Measurements from ENCODE around the gene DPEP3.

The DPEP3 gene

GRCh38 chr16:67953641-67954375 lies 26.5 kb downstream of the DPEP3 start:
- H3K9me3 ChIP-seq (ENCODE audit: control insufficient read depth, low read length): no peaks in the 10 kb centered on the region
- WGBS, 2 experiments (ENCODE audit: insufficient coverage in 2 of 2): 91 to 94% methylated on average over 4 to 6 of the region's 8 CpGs
- peaks cover 89% of the 10 kb centered on the region for H3K36me3 ChIP-seq (ENCODE audit: control insufficient read depth, insufficient read depth, low read length)

GRCh38 chr16:67951485-67951884 lies 28.8 kb downstream of the DPEP3 start:
- Histone ChIP-seq H3K27ac (ENCODE audit: low read depth, low read length, severe bottlenecking) (no peak overlapping the region), H3K4me1 (ENCODE audit: control insufficient read depth, insufficient read depth, low read length, poor library complexity, severe bottlenecking) (no peaks in the 10 kb centered on the region), H3K4me3 (ENCODE audit: extremely low read depth, insufficient read depth, low read length, poor library complexity, severe bottlenecking) (no peak overlapping the region), H3K36me3 (ENCODE audit: control insufficient read depth, insufficient read depth, low read length) (peaks cover 95% of the 10 kb centered on the region), H3K9me3 (ENCODE audit: control insufficient read depth, low read length) (no peaks in the 10 kb centered on the region)
- 90 to 94% methylated on average over 11 to 12 of the region's 12 CpGs for WGBS, 2 experiments (ENCODE audit: insufficient coverage in 2 of 2)

More at GRCh38 chr16:67953641-67954375, 26.5 kb downstream of the DPEP3 start:
- H3K4me1 ChIP-seq (ENCODE audit: control insufficient read depth, insufficient read depth, low read length, poor library complexity, severe bottlenecking): no peaks in the 10 kb centered on the region
- no peak overlapping the region for H3K4me3 ChIP-seq (ENCODE audit: extremely low read depth, insufficient read depth, low read length, poor library complexity, severe bottlenecking)
- no peak overlapping the region for H3K27ac ChIP-seq (ENCODE audit: low read depth, low read length, severe bottlenecking)

DNA sequence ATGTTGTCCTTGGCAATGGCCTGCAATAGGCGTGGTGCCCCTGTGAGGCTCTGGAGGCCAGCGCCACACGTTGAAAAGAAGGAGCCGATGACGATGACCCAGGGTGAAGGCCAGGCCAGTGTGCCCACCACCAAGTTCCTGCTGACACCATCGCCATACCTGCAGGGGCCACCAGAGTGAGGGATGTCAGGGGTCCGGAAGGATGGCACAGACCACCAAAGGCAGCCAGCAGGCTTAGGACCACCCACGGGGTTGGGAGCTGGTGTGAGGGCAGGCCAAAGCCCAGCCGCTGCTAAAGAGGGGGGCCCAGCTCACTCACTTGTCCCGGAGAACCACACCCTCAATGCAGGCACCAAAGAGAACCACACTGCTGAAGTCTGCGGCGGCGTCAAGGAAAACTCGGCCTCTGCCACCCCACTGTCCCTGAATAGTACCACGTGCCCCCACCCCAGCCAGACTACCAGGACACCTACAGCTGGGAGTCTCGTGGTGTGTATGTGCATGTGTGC lies 29.9 kb downstream of the DPEP3 start:
- 95 to 97% methylated on average over 8 to 13 of the region's 16 CpGs for WGBS, 2 experiments (ENCODE audit: insufficient coverage in 2 of 2)
- no peak overlapping the region for H3K4me3 ChIP-seq (ENCODE audit: extremely low read depth, insufficient read depth, low read length, poor library complexity, severe bottlenecking)
- H3K36me3 ChIP-seq (ENCODE audit: control insufficient read depth, insufficient read depth, low read length): peaks cover 99% of the 10 kb centered on the region
- H3K4me1 ChIP-seq (ENCODE audit: control insufficient read depth, insufficient read depth, low read length, poor library complexity, severe bottlenecking): no peaks in the 10 kb centered on the region
- no peak overlapping the region for H3K27ac ChIP-seq (ENCODE audit: low read depth, low read length, severe bottlenecking)
- H3K9me3 ChIP-seq (ENCODE audit: control insufficient read depth, low read length): no peaks in the 10 kb centered on the region

DNA sequence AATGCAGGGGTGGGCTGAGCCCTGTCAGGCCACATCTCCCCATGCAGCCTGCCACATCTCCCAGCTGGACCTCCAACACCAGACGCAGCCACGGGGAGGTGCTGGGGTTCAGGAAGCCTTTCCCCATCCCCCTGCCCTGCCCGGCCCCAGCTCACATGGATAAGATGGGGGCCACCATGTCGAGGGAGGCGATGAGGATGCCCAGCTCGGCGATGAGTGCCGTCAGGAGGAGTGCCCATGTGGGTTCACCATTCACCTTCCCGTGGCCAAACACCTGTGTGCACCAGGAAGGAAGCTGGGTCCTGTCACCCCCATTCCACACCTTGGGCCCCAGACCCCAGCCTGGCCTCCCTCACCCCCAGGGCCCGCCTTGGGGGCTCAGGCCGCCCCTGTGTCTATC lies 30.7 kb downstream of the DPEP3 start:
- no peak overlapping the region for H3K27ac ChIP-seq (ENCODE audit: low read depth, low read length, severe bottlenecking)
- H3K4me1 ChIP-seq (ENCODE audit: control insufficient read depth, insufficient read depth, low read length, poor library complexity, severe bottlenecking): no peaks in the 10 kb centered on the region
- peaks cover 99% of the 10 kb centered on the region for H3K36me3 ChIP-seq (ENCODE audit: control insufficient read depth, insufficient read depth, low read length)
- H3K9me3 ChIP-seq (ENCODE audit: control insufficient read depth, low read length): no peaks in the 10 kb centered on the region
- WGBS, 2 experiments (ENCODE audit: insufficient coverage in 2 of 2): 92 to 93% methylated on average over 4 to 11 of the region's 11 CpGs
- no peak overlapping the region for H3K4me3 ChIP-seq (ENCODE audit: extremely low read depth, insufficient read depth, low read length, poor library complexity, severe bottlenecking)

DNA sequence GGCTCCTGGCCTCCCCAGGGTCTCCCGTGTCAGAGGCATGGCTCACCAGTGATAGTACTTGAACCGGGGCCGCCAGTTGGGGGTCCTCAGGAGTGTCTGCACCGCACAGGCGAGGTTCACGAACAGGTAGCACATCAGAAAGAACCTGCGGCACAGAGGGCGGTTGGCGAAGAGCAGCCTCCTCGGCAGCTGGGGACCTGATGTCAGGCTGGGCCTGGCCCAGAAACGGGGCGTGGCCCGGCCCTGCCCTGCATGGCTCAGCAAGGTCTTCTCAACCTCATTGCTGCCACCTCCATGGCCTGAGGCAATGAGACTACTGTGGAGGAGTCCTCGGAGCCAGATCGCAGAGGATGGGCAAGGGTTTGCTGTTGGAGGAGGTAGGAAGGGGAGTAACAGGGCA lies 32.3 kb downstream of the DPEP3 start:
- Histone ChIP-seq H3K4me1 (ENCODE audit: control insufficient read depth, insufficient read depth, low read length, poor library complexity, severe bottlenecking) (no peaks in the 10 kb centered on the region), H3K9me3 (ENCODE audit: control insufficient read depth, low read length) (no peaks in the 10 kb centered on the region), H3K27ac (ENCODE audit: low read depth, low read length, severe bottlenecking) (no peak overlapping the region), H3K36me3 (ENCODE audit: control insufficient read depth, insufficient read depth, low read length) (peaks cover 100% of the 10 kb centered on the region), H3K4me3 (ENCODE audit: extremely low read depth, insufficient read depth, low read length, poor library complexity, severe bottlenecking) (no peak overlapping the region)
- WGBS, 2 experiments (ENCODE audit: insufficient coverage in 2 of 2): 94 to 98% methylated on average over 10 to 15 of the region's 15 CpGs

GRCh38 chr16:67946966-67947558 lies 33.2 kb downstream of the DPEP3 start:
- Histone ChIP-seq H3K27ac (ENCODE audit: low read depth, low read length, severe bottlenecking) (no peak overlapping the region), H3K9me3 (ENCODE audit: control insufficient read depth, low read length) (no peaks in the 10 kb centered on the region), H3K36me3 (ENCODE audit: control insufficient read depth, insufficient read depth, low read length) (peaks cover 100% of the 10 kb centered on the region), H3K4me1 (ENCODE audit: control insufficient read depth, insufficient read depth, low read length, poor library complexity, severe bottlenecking) (no peaks in the 10 kb centered on the region), H3K4me3 (ENCODE audit: extremely low read depth, insufficient read depth, low read length, poor library complexity, severe bottlenecking) (no peak overlapping the region)
- 97 to 98% methylated on average over 18 to 25 of the region's 28 CpGs for WGBS, 2 experiments (ENCODE audit: insufficient coverage in 2 of 2)

- Histone ChIP-seq H3K4me1 (ENCODE audit: control insufficient read depth, insufficient read depth, low read length, poor library complexity, severe bottlenecking) (no peaks in the 10 kb centered on the region), H3K9me3 (ENCODE audit: control insufficient read depth, low read length) (no peaks in the 10 kb centered on the region), H3K36me3 (ENCODE audit: control insufficient read depth, insufficient read depth, low read length) (peaks cover 99% of the 10 kb centered on the region), H3K27ac (ENCODE audit: low read depth, low read length, severe bottlenecking) (no peak overlapping the region), H3K4me3 (ENCODE audit: extremely low read depth, insufficient read depth, low read length, poor library complexity, severe bottlenecking) (no peak overlapping the region)
- 95 to 96% methylated on average over 16 to 18 of the region's 20 CpGs for WGBS, 2 experiments (ENCODE audit: insufficient coverage in 2 of 2)
These were observed 34.1 kb downstream of the DPEP3 start for GRCh38 chr16:67946128-67946569.

GRCh38 chr16:67945392-67945933 lies 34.8 kb downstream of the DPEP3 start:
- 95 to 96% methylated on average over 22 to 24 of the region's 24 CpGs for WGBS, 2 experiments (ENCODE audit: insufficient coverage in 2 of 2)

DNA sequence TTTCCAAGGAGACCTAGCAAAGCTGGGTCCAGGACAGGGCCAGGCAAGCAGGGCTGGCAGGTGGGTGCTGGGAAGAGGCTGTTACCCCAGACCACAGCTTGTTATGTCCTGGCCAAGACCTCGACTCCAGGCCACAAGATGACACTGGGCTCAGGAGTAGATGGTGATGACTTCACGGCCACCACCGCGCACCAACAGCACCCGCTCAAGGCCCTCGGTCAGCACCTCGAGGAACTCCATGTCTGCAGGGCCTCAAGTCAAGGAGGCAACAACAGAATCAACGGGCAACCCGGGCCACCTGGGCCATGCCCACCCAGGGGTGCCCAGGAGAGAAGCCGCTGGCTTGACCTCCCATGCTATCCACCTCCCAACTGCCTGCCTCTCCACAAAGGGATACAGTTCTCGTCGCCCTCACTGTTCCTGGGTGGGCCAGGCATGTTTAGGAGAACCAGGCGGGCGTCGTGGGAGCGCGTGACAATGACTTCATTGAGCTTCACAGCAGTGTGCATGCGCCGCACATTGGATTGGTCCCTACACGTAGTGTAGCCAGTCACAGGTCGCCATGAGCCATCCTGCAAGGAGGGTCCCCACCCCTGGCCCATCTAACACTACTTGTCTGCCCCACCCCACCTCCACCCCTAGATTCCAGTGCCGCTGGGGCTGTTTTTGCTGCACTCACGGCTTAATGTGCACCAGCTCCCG lies 35.5 kb downstream of the DPEP3 start:
- no peak overlapping the region for H3K4me3 ChIP-seq (ENCODE audit: extremely low read depth, insufficient read depth, low read length, poor library complexity, severe bottlenecking)
- no peaks in the 10 kb centered on the region for H3K4me1 ChIP-seq (ENCODE audit: control insufficient read depth, insufficient read depth, low read length, poor library complexity, severe bottlenecking)
- H3K9me3 ChIP-seq (ENCODE audit: control insufficient read depth, low read length): no peaks in the 10 kb centered on the region
- H3K36me3 ChIP-seq (ENCODE audit: control insufficient read depth, insufficient read depth, low read length): peaks cover 98% of the 10 kb centered on the region
- WGBS, 2 experiments (ENCODE audit: insufficient coverage in 2 of 2): 97 to 99% methylated on average over 21 to 24 of the region's 24 CpGs
- H3K27ac ChIP-seq (ENCODE audit: low read depth, low read length, severe bottlenecking): no peak overlapping the region

More at GRCh38 chr16:67945392-67945933, 34.8 kb downstream of the DPEP3 start:
- H3K4me3 ChIP-seq (ENCODE audit: extremely low read depth, insufficient read depth, low read length, poor library complexity, severe bottlenecking): no peak overlapping the region
- H3K4me1 ChIP-seq (ENCODE audit: control insufficient read depth, insufficient read depth, low read length, poor library complexity, severe bottlenecking): no peaks in the 10 kb centered on the region
- H3K9me3 ChIP-seq (ENCODE audit: control insufficient read depth, low read length): no peaks in the 10 kb centered on the region
- peaks cover 99% of the 10 kb centered on the region for H3K36me3 ChIP-seq (ENCODE audit: control insufficient read depth, insufficient read depth, low read length)
- H3K27ac ChIP-seq (ENCODE audit: low read depth, low read length, severe bottlenecking): no peak overlapping the region

DNA sequence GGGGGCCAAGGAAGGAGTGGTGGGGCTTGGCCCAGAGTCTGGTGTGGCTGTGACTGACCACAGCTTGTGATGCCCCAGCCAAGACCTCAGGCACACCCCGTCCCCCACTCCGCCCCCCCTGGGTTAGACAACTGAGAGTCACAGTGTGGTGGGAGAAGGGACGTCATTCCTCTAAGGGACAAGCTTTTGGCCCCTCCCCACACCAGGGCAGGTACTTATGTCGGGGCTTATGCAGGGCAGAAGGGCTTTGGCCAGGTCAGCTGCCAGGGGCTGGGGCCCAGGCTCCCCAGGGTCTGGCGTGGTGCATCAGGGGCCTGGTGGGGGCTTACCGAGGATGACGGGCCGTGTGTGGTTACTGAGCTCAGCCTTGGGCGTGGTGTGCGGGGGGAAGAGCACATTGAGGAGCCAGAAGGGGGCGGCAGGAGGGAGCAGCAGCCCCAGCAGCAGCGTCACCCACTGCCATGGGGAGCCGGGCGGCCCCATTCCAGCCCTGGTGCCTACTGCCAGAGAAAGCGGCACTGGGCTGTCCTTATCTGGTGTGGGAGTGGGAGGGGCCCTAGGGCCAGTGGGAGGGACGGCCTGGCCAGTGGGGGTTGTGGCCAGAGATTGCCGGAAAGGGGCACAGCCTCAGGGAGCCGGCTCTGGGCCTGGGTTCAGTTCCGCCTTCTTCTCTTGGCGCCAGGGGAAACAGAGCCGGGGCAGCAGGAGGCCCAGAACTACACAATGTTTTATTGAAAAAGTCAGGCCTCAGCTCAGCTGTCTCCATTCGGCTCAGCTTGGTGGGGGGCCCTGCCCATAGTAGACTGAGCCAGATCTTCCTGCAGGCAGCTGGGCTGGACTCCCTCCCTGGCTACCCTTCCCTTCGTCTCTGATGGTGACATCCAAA lies 36.4 kb downstream of the DPEP3 start, which contains the start of gene LCAT:
Gene LCAT (minus strand): TSS at position 502 of the 886 bp plus-strand sequence. CDS start 19 bp downstream, at position 483.
- H3K4me3 ChIP-seq (ENCODE audit: extremely low read depth, insufficient read depth, low read length, poor library complexity, severe bottlenecking): no peak within 1 kb of the TSS
- no peaks in the 10 kb centered on the region for H3K9me3 ChIP-seq (ENCODE audit: control insufficient read depth, low read length)
- 87% methylated on average over 18 to 20 of the region's 23 CpGs for WGBS, 2 experiments (ENCODE audit: insufficient coverage in 2 of 2)
- peaks cover 94% of the 10 kb centered on the region for H3K36me3 ChIP-seq (ENCODE audit: control insufficient read depth, insufficient read depth, low read length)
- no peaks in the 10 kb centered on the region for H3K4me1 ChIP-seq (ENCODE audit: control insufficient read depth, insufficient read depth, low read length, poor library complexity, severe bottlenecking)
- peak within 1 kb of the TSS; percentile 29 for H3K27ac ChIP-seq (ENCODE audit: low read depth, low read length, severe bottlenecking)
